WERI-Rb-1 (cell line): ENCODE data around the gene JMJD8.
"Not testable (repeated sequence)": the region's sequence is repeated elsewhere in the genome, so short reads cannot be mapped to it uniquely, and the experiment has no call there.

Source experiments
- DNase-seq: peaks from one replicate; pipeline ENCODE4 v3.0.0-alpha.2; 2020
- H3K27ac ChIP-seq: fragments of 250-450 bp; sonication (Bioruptor Pico); 2 replicates; pipeline ENCODE4 v1.5.1; 2020; ENCODE audit warnings: mild to moderate bottlenecking, moderate library complexity
- H3K27me3 ChIP-seq: fragments of 250-450 bp; sonication (Bioruptor Pico); 2 replicates; pipeline ENCODE4 v1.5.1; 2021; ENCODE audit warnings: mild to moderate bottlenecking, low read depth, moderate library complexity; ENCODE audit not compliant: insufficient read depth, severe bottlenecking
- H3K36me3 ChIP-seq: fragments of 250-450 bp; sonication (Bioruptor Pico); 2 replicates; pipeline ENCODE4 v1.5.1; 2020; ENCODE audit warnings: mild to moderate bottlenecking, moderate library complexity
- H3K4me3 ChIP-seq: 2 replicates; pipeline ENCODE4 v1.5.1; 2011; ENCODE audit warnings: low read depth, mild to moderate bottlenecking, control low read depth, low read length
- H3K9me3 ChIP-seq: fragments of 250-450 bp; sonication (Bioruptor Pico); 2 replicates; pipeline ENCODE4 v1.5.1; 2021; ENCODE audit warnings: mild to moderate bottlenecking, moderate library complexity; ENCODE audit not compliant: severe bottlenecking
- TF ChIP-seq, protein P1 (sequence below): IDR thresholded peaks from 2 replicates; pipeline ENCODE4 v1.5.1; 2011; ENCODE audit warnings: low read depth, mild to moderate bottlenecking, control low read depth, inconsistent platforms, low read length

Gene JMJD8

DNA sequence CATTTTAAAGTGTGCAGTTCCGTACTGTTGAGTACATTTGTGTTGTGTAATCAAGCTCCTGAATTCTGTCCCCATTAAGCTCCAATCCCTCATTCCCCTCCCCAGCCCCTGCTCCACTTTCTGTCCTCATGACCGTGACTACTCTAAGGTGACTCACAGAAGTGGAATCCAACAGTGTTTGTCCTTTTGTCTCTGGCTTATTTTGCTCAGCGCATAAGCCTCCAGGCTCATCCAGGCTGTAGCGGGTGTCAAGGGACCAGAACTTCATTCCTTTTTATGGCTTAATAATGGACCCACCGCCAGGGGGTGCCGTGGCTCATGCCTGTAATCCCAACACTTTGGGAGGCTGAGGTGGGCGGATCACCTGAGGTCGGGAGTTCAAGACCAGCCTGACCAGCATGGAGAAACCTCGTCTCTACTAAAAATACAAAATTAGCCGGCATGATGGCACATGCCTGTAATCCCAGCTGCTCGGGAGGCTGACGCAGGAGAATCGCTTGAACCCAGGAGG, 28.7 kb upstream of the JMJD8 start:
- H3K27ac ChIP-seq, H3K36me3 ChIP-seq, H3K4me3 ChIP-seq, H3K9me3 ChIP-seq: not testable (repeated sequence)
- DNase-seq = peak; percentile 79
- peaks cover 12% of the 10 kb centered on the region for H3K27me3 ChIP-seq
- TF ChIP-seq, protein P1, sequence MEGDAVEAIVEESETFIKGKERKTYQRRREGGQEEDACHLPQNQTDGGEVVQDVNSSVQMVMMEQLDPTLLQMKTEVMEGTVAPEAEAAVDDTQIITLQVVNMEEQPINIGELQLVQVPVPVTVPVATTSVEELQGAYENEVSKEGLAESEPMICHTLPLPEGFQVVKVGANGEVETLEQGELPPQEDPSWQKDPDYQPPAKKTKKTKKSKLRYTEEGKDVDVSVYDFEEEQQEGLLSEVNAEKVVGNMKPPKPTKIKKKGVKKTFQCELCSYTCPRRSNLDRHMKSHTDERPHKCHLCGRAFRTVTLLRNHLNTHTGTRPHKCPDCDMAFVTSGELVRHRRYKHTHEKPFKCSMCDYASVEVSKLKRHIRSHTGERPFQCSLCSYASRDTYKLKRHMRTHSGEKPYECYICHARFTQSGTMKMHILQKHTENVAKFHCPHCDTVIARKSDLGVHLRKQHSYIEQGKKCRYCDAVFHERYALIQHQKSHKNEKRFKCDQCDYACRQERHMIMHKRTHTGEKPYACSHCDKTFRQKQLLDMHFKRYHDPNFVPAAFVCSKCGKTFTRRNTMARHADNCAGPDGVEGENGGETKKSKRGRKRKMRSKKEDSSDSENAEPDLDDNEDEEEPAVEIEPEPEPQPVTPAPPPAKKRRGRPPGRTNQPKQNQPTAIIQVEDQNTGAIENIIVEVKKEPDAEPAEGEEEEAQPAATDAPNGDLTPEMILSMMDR = peak; percentile 45

DNA sequence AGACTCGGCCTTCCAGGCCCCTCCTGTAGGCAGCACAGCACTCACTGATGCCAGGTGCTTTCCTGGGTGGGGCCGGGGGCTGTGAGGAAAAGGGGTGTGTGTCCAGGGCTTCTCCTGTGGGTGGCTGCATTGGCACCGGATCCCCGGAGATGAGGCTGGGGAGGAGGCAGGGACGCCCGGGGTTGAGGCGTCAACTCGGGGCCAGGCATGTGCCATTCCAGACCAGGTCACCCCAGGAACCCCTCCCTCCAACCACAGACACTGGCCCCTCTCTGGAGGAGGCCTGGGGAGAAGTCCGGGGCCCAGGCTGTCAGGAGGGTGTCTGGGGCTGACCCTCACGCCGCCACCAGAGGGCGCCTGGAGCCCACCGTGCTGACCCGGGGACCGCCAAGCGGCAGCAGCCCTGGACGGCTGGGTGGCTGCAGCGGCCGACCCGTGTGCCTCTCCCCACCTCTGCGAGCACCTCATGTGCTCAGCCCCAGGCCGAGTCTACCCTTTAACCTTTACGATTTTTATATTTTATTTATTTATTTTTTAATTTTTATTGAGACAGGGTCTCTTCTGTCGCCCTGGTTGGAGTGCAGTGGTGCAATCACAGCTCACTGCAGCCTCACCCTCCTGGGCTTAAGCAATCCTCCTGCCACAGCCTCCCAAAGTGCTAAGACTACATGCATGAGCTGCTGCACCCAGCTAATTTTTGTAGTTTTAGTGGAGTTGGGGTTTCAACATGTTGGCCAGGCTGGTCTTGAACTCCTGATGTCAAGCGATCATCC, 27.6 kb upstream of the JMJD8 start:
- no peak overlapping the region for H3K27ac ChIP-seq

DNA sequence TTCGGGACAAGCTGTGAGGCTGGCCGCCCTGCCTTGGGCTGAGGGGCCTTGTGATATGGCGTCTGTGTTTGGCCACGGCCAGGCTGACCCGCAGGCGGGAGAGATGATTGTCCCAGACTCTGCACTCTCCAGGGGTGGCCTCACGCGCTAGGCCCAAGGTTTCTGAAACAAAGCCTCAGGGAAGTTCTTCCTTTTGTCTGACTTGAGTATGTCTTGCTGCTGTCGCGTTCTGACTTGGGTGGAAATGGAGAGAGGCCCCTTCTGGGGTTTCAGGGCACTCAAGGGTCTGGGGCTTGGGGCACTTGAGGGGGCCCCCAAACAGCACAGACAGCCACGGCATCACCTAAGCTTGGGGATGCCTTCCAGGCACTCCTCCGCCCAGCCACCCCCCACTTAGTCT, 26.9 kb upstream of the JMJD8 start:
- TF ChIP-seq, protein P1 = no peak
- Histone ChIP-seq H3K9me3 (no peaks in the 10 kb centered on the region), H3K36me3 (no peaks in the 10 kb centered on the region), H3K27ac (no peak overlapping the region), H3K27me3 (peaks cover 15% of the 10 kb centered on the region), H3K4me3 (no peak overlapping the region)
- no peak for DNase-seq

More for the DNA sequence above, 27.6 kb upstream of the JMJD8 start:
- no peaks in the 10 kb centered on the region for H3K9me3 ChIP-seq
- no peaks in the 10 kb centered on the region; the same call in 1 of the 2 replicates for H3K36me3 ChIP-seq
- peaks cover 12% of the 10 kb centered on the region for H3K27me3 ChIP-seq
- peak; percentile 83 for DNase-seq
- no peak overlapping the region for H3K4me3 ChIP-seq
- TF ChIP-seq, protein P1 = peak; percentile 96

DNA sequence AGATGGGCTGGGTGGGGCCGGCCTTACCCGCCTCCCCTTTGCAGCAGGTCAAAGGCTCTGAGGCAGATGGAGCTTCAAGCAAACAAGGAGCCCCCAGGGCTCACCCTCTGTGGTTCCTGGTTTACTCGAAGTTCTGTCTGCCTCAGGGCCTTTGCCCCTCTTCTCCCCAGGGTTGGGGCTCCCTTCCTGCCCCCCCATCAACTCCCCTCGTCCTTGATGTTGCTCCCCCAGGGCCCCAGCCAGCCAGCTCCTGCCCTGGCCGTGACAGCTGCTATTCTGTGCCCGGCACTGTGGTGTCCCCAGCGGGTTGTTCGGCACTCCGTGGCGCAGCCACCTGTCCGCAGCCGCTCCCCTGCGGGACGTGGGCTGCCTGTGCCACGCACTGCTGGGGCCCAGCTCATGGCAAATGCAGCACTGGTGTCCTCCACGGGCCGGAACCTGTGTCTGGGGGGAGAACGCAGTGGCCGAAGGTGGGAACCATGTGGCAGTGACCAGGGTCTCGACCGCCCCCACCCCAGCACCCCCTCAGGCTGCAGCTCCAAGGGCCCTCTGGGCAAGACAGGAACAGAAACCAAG, 26.5 kb upstream of the JMJD8 start:
- Histone ChIP-seq H3K4me3 (no peak overlapping the region), H3K27me3 (peaks cover 15% of the 10 kb centered on the region), H3K36me3 (no peaks in the 10 kb centered on the region), H3K9me3 (no peaks in the 10 kb centered on the region), H3K27ac (no peak overlapping the region)
- TF ChIP-seq, protein P1 = no peak
- no peak for DNase-seq

DNA sequence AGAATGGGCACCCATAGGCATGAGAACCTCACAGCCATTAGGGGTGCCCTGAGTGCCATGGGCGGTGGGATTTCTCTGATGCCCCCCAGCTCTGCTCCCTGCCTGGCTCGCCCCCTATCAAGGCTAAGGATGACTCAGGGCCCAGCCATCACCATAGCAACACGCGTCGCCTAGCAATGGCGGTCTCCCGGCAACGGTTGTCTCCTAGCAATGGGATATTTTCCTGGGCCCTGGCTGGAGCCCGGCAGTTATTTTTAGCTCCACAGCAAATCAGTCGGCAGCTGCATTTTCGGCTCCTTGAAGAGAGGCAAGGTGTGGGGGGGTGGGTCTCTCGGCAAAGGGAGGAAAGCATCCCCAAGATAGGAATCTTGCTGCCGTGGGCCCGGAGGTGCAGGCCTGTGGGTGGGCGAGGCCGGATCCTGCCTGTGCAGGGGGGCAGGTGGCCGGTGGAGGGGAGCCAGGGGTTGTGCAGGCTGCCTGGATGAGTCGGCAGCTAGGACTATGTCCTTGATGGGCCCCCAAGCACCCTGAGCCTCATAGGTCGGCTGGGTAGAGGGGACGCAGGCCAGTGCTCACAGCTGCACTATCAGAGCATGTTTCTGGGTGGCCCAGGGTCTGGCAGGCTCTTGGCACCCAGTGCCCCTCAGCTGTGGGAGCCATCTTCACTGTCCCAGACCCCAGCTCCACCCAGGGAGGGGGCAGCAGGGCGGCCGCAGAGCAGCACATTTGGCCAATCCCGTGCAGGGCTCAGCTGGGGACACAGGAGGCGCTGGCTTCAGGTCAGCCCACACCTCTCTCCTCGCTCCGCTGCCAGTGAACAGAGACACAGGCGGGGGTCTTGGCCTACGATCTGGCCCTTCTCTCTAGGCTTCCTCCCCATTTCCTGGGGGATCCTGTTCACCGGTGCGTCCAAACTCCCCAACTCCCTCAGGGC, 25.7 kb upstream of the JMJD8 start:
- Histone ChIP-seq H3K4me3 (no peak overlapping the region), H3K9me3 (no peaks in the 10 kb centered on the region), H3K36me3 (no peaks in the 10 kb centered on the region; the same call in 1 of the 2 replicates), H3K27ac (no peak overlapping the region), H3K27me3 (peaks cover 15% of the 10 kb centered on the region)
- TF ChIP-seq, protein P1 = peak; percentile 45
- DNase-seq = peak; percentile 80
